IPS-11a (cell line): ENCODE data around the gene CGB8.
"Not testable (repeated sequence)": the region's sequence is repeated elsewhere in the genome, so short reads cannot be mapped to it uniquely, and the experiment has no call there.

Source experiments
- H3K4me3 ChIP-seq: one replicate; pipeline ENCODE4 v1.5.1; 2013; ENCODE audit warnings: low read depth, low read length, control low read depth

The CGB8 gene

DNA sequence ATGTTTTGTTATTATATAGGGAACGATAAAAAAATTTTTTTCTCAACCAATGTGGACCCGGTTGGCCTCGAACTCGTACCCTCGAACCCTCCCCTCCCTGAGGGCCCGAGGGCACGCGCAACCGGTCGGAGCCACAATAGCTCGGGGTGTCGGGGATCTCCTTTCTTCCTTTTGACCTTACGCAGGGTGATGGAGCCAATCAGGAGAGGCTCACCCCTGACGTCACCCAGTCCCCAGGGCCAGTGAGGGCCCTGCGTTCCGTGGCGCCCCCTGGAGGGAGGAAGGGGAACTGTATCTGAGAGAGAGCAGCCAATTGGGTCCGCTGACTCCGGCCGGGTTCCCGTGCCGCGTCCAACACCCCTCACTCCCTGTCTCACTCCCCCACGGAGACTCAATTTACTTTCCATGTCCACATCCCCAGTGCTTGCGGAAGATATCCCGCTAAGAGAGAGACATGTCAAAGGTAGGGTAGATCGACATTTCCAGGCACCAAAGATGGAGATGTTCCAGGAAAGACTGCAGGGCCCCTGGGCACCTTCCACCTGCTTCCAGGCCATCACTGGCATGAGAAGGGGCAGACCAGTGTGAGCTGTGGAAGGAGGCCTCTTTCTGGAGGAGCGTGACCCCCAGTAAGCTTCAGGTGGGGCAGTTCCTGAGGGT is 17.1 kb downstream of the CGB8 start, which contains the start of gene CGB2:
Gene CGB2 (plus strand): TSS at position 249 of the 660 bp plus-strand sequence. CDS start 206 bp downstream, at position 455.
- H3K4me3 ChIP-seq = not testable (repeated sequence)

DNA sequence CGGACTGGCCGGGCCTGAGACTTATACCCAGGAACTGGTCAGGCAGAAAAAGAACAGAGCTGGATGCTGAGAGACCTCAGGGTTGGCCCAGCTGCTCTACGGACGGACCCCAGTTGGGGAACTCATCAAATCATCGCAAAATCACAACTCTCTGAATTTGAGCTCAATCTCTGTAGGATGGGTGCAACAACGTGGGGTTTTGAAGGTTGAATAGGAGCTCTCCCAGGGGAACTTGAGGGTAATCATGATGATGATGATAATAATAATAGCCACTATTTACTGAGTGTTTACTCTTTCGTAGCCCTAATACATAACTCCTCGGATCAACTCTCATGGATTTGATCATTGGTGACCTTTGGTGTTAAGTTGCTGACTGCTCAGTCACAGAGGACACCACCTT is 18.6 kb downstream of the CGB8 start:
- H3K4me3 ChIP-seq = not testable (repeated sequence)

GRCh38 chr19:49029749-49030148 is 19.2 kb downstream of the CGB8 start:
- H3K4me3 ChIP-seq = not testable (repeated sequence)

DNA sequence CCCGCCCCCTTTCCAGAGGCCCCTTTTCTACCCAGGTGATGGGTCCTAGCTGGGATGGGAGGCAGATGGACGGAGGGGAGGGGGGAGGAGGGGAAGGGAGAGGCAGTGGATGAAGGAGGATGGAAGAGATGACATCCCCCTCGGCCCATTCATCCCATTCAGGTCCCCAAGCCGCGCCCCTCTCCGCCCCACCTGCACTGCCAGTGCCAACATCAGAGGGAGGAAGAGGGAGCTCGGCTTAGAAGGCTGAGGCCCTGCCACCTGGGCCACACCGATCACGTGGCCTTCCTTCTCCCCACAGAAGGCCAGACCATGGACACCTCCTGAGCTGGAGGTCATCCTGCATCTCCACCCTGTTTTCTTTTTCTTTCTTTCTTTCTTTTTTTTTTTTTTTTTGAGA is 20.2 kb downstream of the CGB8 start:
- H3K4me3 ChIP-seq = not testable (repeated sequence)

DNA sequence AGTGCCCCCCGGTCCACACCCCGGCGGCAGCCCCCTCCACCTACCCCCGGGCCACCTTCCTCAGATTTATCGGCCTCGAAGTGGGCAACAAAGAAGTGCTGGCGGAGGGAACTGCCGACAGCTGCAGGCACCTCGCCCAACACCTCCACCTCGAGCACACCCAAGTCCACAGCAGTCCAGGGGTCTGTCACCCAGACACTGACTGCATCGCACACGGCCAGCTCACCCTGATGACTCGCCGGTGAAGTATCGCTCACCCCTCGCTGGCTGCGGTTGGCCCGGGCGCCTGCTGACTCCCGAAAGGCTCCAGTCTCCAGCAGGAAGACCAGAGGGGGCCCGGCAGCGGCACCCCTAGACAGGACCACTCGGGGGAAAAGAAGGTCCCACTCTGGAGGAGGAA is 23.3 kb downstream of the CGB8 start:
- H3K4me3 ChIP-seq = not testable (repeated sequence)

GRCh38 chr19:49025088-49025487 is 23.8 kb downstream of the CGB8 start:
- H3K4me3 ChIP-seq = not testable (repeated sequence)

- not testable (repeated sequence) for H3K4me3 ChIP-seq
Measured at GRCh38 chr19:49024233-49024632, 24.7 kb downstream of the CGB8 start, which contains the start of gene CGB3. TSS of gene CGB3 (minus strand) at chr19:49024333. CDS start at chr19:49023971, 362 bp downstream.

- H3K4me3 ChIP-seq = no peak overlapping the region
Measured at GRCh38 chr19:49022116-49022515, 26.8 kb downstream of the CGB8 start.

DNA sequence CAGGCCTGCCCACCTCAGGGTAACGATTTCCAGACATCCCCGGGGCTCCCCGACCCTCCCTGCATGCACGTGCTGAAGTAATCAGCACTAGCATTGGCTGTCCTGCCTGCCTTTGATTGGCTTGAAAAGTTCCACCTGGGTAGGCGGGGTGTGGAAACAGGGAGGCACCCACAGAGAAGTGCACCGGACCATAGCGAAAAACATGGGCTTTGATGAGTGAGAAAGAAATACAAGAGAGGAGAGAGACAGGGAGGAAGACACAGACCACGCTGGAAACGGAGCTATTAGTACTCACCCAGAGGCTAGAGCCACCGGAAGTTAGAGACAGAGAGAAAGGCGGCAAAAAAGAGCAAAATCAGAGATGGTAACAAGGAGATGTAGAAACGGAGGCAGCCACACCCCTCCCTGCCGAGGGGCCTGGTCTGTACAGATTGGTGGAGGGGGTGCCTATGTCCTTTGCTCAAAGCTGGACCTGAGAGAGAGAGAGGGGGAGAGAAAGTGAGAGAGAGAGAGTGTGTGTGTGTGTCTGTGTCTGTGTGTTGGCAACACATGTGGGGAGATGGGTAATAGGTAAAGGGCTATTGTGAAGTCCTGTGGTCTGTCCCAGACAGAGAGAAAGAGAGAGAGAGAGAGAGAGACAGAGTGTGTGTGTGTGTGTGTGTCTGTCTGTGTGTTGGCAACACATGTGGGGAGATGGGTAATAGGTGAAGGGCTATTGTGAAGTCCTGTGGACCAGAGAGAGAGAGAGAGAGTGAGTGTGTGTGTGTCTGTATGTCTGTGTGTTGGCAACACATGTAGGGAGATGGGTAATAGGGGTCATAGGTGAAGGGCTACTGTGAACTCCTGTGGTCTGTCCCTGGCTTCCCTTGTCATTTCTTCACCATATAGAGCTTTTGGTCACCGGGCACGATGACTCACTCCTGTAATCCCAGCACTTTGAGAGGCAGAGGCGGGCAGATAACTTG is 27.7 kb downstream of the CGB8 start:
- H3K4me3 ChIP-seq = no peak overlapping the region

DNA sequence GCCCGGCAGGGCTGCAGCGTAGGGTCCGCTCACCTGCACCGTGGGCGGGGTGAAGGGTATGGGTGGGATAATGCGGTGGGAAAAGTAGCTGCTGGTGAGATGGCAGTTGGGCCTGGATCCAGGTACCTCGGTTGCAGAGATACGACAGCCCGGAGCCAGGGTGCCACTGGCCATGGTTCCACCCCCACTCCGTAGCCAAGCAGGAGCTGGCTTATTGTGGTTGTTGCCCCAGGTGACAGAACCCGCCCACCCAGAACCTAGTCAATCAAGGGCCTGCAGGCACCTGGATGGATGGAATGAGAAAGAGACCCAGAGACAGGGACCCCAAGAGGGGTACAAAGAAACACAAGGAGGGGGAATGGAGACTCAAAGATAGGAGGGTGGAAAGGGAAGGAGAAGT is 28.6 kb downstream of the CGB8 start:
- H3K4me3 ChIP-seq = no peak overlapping the region

DNA sequence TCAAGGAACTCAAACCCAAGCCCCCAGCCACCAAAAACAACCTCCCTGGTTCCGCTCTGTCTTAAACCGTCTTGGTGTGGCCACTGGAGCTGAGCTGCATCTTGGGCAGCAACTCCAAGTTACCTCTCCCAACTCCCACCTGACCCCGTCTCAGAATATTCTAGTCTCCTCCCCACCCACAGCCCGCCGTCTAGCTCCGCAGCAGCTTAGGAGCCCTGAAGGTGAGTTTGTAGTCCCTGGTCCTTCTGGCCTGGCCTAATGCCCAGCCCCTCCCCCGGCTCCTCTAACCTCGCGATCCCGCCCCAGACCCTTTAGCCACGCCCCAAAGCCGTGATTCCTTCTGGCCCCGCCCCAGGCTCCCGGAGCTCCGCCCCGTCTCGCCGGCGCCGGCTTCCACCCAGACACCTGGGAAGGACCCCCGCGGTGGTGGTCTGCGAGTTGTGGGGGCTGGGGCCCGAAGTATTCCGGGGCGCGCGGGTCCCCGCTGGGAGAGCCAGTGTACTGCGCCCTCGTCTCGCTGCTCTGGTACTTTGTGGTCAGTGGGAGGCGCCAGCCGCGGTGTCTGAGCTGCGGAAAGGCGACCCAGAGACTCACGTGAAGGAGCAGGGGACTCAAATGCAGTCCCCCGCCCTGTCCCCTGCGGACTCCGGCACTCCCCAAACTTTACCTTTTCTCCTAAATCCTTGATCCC is 29.5 kb downstream of the CGB8 start:
- H3K4me3 ChIP-seq = no peak overlapping the region

DNA sequence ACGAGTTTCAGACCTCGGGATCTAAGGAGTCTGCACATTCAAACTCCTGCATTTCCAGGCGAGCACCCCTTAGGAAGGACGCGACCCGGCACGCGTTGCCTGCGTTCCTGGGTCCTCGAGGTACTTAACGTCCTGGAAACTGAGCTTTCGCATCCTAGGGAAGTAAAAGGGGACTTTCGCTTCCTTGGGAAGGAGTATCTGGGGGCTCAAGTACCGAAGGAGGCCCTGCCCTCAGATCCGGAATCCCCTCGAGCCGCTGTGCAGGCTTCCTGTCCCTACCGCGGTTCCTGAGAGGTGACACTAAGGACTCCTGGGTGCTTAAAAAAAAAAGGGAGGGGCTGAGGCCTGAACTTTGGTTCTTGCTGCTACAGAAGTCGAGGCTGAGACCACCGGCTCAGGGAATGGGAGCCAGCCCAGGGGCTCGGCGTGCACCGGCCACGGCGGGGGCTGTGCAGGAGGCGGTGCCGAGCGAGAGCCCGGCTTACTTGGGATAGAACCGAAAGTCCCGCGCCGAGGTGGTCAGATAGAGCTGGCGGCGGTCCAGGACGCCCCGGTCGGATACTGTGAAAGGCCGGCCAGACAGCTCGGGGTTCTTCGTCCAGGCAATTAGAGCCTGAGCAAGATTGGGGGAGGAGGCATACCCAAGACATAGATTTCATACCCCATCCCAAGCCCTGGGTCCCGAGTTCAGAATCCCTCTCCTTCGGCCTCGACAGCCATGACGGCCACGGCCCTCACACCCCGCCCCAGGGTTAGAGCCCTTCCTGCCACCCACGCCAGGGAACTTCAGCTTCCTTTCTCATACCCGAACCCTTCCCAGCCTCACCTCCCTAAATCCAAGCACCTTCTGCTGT is 30.3 kb downstream of the CGB8 start:
- peak overlapping the region; percentile 17 for H3K4me3 ChIP-seq

GRCh38 chr19:49017666-49018351 is 31.1 kb downstream of the CGB8 start:
- H3K4me3 ChIP-seq = peak overlapping the region; percentile 20

- H3K4me3 ChIP-seq = peak within 1 kb of the TSS; percentile 20
Measured at GRCh38 chr19:49017041-49017665, 31.8 kb downstream of the CGB8 start, which contains the start of gene LHB. TSS of gene LHB (minus strand) at chr19:49017091. CDS start at chr19:49017081, 10 bp downstream.

GRCh38 chr19:49016067-49016839 is 32.7 kb downstream of the CGB8 start:
- H3K4me3 ChIP-seq = no peak overlapping the region

DNA sequence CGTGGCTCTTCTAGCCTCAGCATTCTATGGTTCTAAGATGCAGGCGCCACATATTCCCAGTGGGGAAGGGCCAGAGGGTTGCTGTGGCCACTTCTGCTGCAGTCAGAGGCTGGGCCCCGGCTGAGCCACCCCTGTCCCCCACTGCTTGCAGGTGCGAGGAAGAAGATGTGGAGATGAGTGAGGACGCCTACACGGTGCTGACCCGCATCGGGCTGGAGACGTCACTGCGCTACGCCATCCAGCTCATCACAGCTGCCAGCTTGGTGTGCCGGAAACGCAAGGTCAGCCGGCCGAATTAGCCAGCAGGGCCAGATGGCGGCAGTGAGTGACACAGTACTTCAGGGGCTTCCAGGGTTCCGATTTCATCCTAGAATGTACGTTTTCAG is 34.0 kb downstream of the CGB8 start:
- no peak overlapping the region for H3K4me3 ChIP-seq

- H3K4me3 ChIP-seq = no peak overlapping the region
Measured at GRCh38 chr19:49014123-49014869, 34.6 kb downstream of the CGB8 start.

GRCh38 chr19:49011194-49011593 is 37.7 kb downstream of the CGB8 start:
- no peak overlapping the region for H3K4me3 ChIP-seq
